ENCODE results near the gene SCMH1. TPM values are rescaled to one million over a fixed set of nuclear protein-coding genes. Genes with fewer than 3 reads are reported as not detected.
A peak's percentile ranks its signal among the peaks of the same experiment; 100 is the strongest.

SCMH1 gene
- polyA plus RNA-seq, 1 donor from 2014 or later: 23.0 TPM

GRCh38 chr1:41122851-41123518 lies 119.1 kb downstream of the SCMH1 start:
- Histone ChIP-seq H3K79me2 (replicated peaks; ENCODE audit: insufficient read depth, low read length) (no peaks in the 10 kb centered on the region), H3K4me3 (ENCODE audit: low read length) (no peak overlapping the region), H2AFZ (ENCODE audit: low read depth, low read length) (no peak overlapping the region), H3F3A (ENCODE audit: insufficient read depth, low read length, poor library complexity, severe bottlenecking) (no peaks in the 10 kb centered on the region), H3K27ac (ENCODE audit: low read length) (no peak overlapping the region), H3K36me3 (ENCODE audit: insufficient read depth, low read length) (no peaks in the 10 kb centered on the region), H3K9ac (ENCODE audit: low read length) (no peak overlapping the region), H3K9me2 (ENCODE audit: insufficient read depth, low read length) (no peaks in the 10 kb centered on the region), H3K27me3 (ENCODE audit: insufficient read depth, low read depth, low read length) (no peaks in the 10 kb centered on the region), H3K9me3 (ENCODE audit: low read length) (no peaks in the 10 kb centered on the region), H3K4me2 (ENCODE audit: low read length) (no peak overlapping the region), H4K20me1 (ENCODE audit: insufficient read depth) (no peaks in the 10 kb centered on the region)
- TF ChIP-seq POLR2AphosphoS5 (IDR thresholded peaks at IDR 0.05) (no peak), CTCF (IDR thresholded peaks at IDR 0.05; ENCODE audit: poor library complexity, severe bottlenecking) (peak; percentile 69), MXI1 (conservative IDR thresholded peaks at IDR 0.05; ENCODE audit: poor library complexity, severe bottlenecking) (no peak), RAD21 (conservative IDR thresholded peaks at IDR 0.05) (peak; percentile 24), SMC3 (conservative IDR thresholded peaks at IDR 0.05; ENCODE audit: poor library complexity) (peak; percentile 54)

DNA sequence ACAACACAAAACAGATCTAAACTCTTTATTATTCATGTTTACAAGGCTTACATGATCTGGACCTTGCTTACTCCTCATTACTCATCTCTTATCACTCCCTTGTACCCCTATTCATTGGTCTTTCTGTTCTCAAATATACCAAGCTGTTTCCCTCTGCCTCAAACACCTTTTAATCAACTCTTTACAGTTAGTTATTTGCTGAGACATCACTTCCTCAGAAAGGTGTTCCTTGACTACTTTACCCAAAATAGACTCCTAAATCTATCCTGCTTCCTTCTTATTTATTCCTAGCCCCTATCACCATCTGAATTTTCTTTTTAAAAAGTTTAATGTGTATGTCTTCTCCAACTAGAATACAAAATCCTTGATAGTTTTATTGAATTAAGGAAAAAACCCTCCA lies 120.0 kb downstream of the SCMH1 start:
- TF ChIP-seq EP300 (conservative IDR thresholded peaks at IDR 0.05; ENCODE audit: poor library complexity, severe bottlenecking) (no peak), SMC3 (conservative IDR thresholded peaks at IDR 0.05; ENCODE audit: poor library complexity) (no peak), CTCF (IDR thresholded peaks at IDR 0.05; ENCODE audit: poor library complexity, severe bottlenecking) (no peak), POLR2AphosphoS5 (IDR thresholded peaks at IDR 0.05) (no peak), TAF1 (IDR thresholded peaks at IDR 0.05; ENCODE audit: low read depth) (no peak), EZH2 (IDR thresholded peaks at IDR 0.05; ENCODE audit: borderline replicate concordance, insufficient read depth, low read length, poor library complexity, severe bottlenecking) (no peak), RAD21 (conservative IDR thresholded peaks at IDR 0.05) (no peak), MXI1 (conservative IDR thresholded peaks at IDR 0.05; ENCODE audit: poor library complexity, severe bottlenecking) (no peak), REST (IDR thresholded peaks at IDR 0.05; ENCODE audit: borderline replicate concordance) (no peak)
- H3K9ac ChIP-seq (ENCODE audit: low read length): no peak overlapping the region
- H2AFZ ChIP-seq (ENCODE audit: low read depth, low read length): no peak overlapping the region
- no peaks in the 10 kb centered on the region for H3K79me2 ChIP-seq (replicated peaks; ENCODE audit: insufficient read depth, low read length)
- H4K20me1 ChIP-seq (ENCODE audit: insufficient read depth): no peaks in the 10 kb centered on the region
- H3K4me2 ChIP-seq (ENCODE audit: low read length): no peak overlapping the region
- H3K27ac ChIP-seq (ENCODE audit: low read length): no peak overlapping the region
- H3K9me2 ChIP-seq (ENCODE audit: insufficient read depth, low read length): no peaks in the 10 kb centered on the region
- no peaks in the 10 kb centered on the region for H3F3A ChIP-seq (ENCODE audit: insufficient read depth, low read length, poor library complexity, severe bottlenecking)
- no peaks in the 10 kb centered on the region for H3K27me3 ChIP-seq (ENCODE audit: insufficient read depth, low read depth, low read length)
- no peaks in the 10 kb centered on the region for H3K36me3 ChIP-seq (ENCODE audit: insufficient read depth, low read length)
- H3K9me3 ChIP-seq (ENCODE audit: low read length): no peaks in the 10 kb centered on the region
- no peak overlapping the region for H3K4me3 ChIP-seq (ENCODE audit: low read length)

All from neural cell (in vitro differentiated cells).